Ecto neural progenitor cell (in vitro differentiated cells): ENCODE measurements around the gene DCAF8.

ENCODE experiments used
- DNase-seq: peaks from one replicate; pipeline ENCODE4 v3.0.0-alpha.2; 2018; ENCODE audit warnings: low spot score

DCAF8 gene

DNA sequence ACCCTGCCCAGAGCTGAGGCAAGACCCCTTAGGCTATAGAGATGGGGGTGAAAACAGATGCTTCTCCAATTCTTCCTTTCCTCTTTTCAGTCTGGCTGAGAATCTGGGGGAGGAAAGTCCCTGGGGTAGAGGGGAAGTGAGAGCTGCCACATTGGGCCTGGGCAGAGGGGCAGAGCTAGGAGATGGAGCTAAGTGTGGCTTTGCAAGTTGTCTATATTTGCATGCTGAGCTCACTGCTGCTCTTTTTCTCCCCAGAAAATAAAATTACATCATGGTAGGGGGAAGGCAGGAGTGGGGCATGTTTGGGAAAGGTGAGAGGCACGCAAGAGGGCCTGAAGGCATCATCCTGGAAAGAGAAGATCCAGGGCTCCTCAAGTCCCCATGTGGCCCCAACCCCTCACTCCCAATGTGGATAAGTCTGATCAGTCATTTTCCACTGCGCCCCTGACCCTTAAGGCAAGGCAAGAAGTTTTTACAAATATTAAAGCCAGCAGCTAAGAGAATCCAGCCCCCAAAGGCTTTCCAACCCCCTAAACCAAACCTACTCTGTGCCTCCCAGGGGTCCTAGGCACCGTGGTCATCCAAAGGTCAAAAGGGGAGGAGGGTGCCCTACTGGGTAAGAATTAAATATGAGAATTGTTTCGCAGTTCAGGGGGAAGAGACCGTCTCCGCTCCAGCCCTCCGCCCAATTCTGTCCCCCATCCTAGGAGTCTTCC is 57.7 kb downstream of the DCAF8 start:
- DNase-seq = no peak

DNA sequence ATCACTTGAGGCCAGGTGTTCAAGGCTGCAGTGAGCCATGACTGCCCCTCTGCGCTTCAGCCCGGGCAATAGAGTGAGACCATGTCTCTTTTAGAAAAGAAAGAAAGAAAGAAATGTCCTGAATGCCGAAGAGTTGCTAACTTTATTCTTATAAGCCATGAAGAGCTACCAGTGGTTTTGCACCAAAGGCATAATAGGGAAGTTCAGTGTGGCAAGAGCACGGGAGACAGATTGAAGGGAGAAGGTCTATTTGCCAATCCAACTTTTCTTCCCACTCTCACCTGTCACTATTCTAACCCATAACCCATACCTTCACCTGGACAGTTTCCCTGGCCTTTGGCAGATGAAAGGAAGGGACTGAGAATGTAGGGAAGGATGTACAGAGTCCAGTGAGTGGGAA is 61.6 kb downstream of the DCAF8 start:
- no peak for DNase-seq

DNA sequence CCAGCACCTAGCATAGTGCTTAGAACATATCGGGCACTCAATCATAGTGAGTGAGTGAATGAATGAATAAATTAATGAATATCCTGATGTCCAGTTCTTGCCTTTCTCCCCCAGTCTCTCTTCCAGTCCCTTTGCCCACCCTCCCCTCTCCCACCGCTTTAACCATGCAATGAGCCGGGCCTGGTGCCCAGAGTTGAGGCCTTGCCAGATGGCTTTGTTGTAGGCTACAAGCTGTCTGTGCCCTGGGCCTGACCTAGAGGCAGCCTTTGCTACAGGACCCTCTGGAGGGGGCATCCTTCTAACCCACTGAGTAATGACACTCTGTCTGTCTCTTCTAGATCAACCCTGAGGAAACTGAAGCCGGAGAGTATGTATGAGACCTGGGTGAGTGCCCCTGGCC is 65.1 kb downstream of the DCAF8 start:
- DNase-seq = no peak

DNA sequence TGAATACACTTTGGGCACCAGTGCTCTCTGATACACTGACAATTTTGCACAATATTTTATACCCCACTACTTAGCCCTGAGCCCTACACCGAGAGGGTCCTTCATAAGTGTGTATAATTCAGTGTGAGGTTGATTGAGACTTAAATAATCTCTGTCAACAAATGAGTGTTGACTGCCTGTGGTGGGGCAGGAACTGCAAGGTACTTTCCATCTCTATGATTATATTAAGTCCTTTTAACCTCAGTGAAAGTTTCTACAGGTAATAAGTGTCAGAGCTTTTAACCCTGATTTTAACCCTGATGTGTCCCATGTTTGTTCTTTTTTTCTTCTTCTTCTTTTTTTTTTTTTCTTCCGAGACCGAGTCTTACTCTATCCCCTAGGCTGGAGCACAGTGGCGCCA is 66.2 kb downstream of the DCAF8 start:
- no peak for DNase-seq

DNA sequence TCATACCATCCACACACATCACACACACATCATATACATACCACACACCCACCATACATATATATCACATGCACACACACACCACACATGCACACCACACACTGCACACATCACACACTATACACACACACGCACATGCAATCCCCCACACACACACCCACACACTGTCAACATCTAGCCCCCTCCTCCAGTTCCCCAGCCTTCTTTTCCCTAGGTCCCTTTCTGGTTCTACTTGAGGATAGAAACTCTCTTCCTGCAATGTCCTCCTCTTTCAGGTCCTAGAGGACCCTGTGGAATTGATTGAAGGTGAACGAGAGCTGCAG is 67.7 kb downstream of the DCAF8 start:
- no peak for DNase-seq

DNA sequence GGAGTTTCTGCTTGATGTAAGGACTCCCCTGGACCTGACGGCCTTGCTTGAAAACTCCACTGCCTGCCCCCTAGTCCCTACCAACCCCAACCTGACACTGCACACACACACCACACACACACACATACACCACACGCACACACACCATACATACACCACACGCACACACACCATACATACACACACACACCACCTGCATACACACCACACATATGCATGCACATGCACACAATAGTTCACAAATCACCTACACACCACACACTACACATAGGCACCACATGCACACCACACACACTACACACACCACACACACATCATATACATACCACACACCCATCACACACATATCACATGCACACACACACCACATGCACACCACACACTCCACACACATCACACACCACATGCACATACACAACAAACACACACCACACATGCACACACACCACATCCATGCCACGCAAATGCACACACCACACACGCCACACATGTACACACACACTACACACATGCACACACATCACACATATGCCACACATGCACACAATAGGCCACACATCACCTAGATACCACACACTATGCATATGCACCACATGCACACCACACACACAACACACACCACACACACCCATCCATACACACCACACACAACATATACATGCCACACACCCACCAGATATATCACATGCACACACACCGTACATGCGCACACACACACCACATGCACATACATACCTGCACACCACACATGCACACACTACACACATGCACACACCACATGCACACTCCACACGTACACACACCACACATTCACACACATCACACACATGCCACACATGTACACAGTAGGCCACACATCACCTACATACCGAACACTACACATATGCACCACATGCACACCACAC is 68.3 kb downstream of the DCAF8 start:
- DNase-seq = no peak

DNA sequence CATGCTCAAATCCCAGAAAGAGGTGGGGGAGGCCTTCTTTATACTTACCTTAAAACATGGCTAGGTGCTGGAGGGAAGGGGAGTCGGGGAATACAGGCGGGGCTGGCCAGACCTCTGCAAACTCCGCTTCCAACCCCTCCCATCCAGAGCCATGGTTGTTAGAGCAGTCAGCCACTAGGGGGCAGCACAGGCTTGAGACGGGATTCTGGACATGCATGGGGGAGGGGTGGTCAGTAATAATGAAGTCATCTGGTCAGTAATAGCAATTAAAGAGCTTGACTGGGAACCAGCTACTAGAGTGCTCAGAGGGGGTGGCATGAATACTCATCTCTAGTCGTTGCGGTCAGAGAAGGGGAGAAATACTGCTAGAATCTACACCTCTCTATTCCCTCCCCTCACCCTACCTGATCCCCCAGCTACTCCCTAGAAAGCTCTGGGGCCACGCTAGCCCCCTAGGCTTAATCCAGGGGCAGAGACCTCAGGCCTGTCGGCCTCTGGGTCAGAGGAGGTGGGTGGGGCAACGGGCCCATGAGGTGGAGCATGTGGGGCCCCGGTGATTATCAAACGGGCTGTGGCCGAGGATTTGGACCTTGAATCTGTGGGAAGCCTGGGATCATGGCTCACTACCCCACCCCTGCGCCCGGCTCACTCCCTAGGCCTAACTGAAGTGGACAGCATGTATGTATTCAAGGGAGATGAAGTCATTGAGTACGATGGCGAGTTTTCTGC is 69.1 kb downstream of the DCAF8 start:
- peak; percentile 93 for DNase-seq

DNA sequence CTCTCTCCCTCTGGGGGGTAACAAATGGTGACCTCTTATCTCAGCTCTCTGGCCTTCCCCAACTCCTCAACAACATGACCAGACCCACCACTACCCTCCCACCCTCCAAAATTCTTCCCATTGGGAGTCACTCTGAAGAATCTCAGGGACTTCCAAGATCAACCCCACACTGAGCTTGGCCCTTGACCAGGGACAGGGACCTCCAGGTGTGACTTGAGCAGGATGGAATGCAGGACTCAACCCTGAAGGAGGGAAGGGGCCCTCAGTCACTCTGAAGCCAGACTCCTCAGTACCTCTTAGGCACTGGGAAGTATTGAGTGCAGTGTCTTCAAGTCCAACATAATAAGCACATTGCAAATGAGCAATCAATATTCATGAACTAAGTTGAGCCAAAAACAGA is 70.1 kb downstream of the DCAF8 start:
- no peak for DNase-seq

DNA sequence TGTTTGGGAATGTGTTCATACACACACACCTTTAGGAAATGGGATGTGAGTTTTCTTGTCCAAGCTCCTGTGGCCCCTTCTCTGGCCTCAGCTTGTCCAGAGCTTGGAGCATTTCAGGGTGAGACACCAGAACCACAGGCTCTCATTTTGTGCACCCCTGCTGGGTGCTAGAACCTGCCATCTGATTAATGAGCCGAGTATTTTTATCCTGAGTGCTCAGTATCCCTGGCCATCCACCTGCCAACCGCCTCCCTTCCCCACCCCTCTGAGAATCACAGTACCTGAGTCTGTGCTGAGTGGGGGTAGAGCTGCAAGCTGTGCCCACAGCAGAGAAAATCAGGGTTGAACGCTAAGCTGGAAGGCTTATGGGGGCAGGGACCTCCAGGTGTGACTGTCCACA is 70.6 kb downstream of the DCAF8 start:
- no peak for DNase-seq

DNA sequence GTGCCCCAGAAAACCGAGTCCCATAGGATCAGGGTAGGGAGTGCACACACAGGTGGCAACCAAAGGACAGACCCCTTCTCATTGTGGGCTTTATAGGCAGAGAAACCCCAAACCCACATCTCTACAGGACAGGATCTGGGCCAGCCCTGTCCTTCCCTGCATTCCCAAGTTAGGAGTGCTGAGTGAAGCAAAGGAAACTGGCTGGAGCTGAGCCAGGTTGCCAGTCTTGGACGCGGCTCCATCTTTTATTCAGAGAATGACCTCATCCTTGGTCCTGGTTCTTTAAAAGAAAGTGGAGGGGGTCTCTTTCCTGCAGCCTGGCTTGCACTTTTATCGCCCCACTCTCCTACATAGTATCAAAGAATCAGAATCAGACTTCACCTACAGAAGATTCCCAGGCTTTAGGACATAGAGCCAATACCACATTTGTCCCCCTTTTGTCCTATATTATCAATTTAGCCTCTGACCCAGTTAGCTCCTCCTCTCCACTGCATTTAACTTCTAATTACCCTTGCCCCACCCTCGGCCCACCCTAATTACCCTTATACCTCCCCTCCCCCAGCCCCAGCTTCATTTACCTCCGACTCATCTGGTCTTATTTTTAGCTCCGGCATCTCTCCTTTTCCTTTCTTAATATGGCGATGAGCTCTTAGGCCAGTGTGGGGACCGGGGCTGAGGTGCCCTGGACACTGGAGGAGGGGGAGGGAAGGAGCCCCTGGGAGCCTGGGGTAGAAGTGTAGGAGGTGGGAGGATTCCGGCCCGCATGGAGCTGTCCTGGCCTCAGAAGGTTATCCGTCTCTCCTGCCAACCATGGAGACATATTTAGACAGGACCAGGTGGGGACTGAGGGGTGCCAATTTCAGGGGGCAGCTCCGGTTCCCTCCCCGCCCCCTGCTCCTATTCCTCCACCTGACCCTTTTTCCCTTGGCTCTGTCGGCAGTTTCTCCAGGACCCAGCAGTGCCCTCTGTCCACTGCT is 72.4 kb downstream of the DCAF8 start, which contains the start of gene CASQ1:
Gene CASQ1, plus strand, starts transcription at position 927 of the 977 bp plus-strand sequence. CDS start 177 bp downstream, outside the sequence.
- no peak for DNase-seq

DNA sequence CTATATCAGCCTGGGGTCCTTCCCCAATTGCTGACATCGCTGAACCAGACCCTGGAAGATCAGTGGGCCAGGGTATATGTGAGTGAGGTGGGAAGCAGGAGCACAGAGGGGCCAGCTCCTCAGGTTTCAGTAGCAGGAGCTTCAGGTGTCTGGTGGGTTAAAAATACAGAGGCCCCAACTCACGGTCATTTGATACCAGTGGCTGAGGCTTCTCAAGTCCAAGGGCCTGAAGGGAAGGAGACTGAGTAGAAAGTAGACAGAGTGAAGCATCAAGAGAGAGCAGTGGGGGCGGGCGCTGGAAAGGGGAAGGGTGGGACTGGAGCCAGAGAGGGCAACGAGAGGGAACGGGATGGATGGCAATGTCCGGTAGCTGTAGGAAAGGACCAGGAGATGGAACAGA is 74.0 kb downstream of the DCAF8 start:
- DNase-seq = no peak

DNA sequence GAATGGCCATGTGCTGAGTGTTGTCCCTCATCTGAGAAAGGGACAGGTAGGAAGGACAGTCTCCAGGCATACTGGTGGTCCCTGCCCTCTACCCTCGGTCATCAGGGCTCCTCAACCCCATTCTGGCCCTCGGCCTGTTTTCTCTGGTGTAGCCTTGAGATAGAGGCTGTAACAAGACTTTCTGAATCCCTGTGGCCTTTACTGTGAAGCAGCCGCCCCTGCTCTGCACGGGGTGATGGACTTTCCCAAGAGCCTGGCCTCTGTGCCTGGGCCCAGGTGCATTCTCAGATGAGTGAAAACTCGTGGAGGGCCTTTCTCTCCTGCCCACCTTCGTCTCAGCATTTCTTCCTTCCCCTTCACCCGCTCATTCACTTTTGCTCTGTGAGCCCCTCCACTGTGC is 74.9 kb downstream of the DCAF8 start:
- DNase-seq = no peak

DNA sequence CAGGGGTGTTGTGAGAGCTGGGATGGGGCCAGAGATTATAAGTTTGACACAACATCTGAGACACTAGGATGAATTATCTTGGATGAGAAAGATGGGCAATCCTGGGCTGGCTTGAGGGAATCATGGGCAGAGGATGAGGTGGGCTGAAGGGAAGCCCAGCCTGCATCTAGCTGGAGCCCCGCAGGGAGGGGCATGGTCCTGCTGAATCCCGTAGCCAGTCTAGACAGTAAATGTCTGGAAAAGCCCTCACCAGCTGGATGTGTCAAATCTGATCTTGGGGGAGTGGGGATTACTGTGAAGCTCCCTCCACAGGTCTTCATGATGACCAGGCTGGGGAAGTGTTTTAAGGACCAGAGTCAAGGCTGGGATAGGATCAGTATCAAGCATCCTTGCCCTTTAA is 75.6 kb downstream of the DCAF8 start:
- DNase-seq = no peak

DNA sequence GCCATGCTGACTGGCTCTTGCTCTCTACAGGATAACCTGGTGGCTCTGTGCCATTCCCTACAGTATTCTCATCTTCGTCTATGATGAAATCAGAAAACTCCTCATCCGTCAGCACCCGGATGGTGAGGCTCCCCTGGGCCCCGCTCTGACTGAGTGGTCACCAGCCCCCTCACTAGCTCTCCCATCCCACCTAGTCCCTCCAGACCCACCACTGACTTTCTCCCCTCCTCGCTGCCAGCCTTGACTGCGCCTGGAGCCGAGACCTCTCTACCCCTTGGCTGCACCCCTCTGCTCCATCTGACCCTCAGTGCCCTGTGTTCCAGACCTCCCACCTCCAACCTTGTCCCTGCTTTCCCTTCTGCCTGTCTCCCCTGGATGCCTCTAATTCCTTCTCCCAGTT is 76.1 kb downstream of the DCAF8 start:
- no peak for DNase-seq

DNA sequence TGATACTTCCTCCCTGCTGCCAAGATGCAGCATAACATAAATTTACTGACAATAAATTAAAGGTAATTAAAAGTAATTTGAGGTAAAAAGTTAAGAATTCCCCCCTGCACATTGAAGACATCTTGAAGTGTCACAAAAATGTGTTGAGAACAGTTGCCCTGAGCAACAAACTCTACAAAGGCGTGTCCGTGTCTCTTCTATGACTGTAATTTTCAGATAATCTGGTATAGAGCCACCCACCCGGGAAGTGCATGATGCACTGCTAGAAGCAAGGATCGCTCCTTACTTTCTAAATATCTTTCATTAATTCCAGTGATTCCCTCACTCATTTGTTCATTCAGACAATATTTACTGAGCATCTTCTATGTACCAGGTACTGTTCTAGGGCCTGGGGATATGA is 83.0 kb downstream of the DCAF8 start:
- no peak for DNase-seq

DNA sequence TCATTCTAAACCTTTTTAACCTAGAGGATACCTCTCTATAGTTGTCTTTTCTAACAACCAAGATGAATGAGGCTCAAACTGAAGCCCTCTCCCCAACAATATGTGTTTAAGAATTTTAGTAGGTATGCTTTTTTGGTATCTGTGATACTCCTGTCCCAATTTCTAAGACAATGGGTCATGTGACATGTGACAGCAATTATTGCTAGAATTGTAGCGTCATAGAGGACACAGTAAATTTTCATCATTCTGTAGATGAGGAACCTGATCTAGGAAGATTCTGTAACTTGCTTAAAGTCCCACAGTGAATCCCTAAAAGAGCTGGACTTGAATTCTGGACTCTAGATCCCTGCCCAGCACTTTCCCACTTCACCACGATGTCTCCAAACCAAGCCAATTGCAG is 83.6 kb downstream of the DCAF8 start:
- DNase-seq = no peak

DNA sequence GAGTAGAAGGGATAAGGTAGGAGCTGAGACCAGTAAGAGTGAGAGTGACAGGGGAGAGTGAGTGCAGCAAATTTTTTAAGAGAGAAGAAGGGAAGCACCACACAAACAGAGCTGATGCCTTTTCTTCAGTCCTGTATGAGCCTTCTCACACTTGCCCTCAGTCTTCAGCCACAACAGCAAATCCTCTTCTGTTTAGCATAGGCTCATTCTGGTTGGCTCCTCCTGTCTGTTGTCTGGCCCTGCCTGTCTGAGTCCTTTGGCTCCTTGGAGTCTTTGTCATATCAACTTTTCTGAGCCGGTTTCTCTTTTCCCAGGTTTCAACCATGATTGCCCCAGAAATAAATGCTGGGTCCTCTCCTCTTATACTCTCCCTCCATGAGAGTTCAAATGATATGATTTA is 84.7 kb downstream of the DCAF8 start:
- DNase-seq = no peak

DNA sequence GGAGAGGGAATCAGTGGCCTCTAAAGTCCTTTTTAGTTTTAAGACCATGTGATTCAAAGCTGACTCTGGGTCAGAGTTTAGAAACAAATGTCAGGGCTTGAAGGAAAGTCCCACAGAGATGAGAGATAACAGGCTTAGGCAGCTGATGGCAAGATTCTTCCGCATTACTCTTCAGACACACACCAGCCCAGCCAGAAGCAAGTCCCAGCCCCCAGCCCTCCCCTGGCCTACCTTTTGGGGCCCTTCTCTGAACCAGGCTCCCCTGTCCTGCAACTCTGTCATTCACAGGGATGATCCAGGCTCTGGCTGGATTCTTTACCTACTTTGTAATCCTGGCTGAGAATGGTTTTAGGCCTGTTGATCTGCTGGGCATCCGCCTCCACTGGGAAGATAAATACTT is 85.1 kb downstream of the DCAF8 start:
- no peak for DNase-seq

DNA sequence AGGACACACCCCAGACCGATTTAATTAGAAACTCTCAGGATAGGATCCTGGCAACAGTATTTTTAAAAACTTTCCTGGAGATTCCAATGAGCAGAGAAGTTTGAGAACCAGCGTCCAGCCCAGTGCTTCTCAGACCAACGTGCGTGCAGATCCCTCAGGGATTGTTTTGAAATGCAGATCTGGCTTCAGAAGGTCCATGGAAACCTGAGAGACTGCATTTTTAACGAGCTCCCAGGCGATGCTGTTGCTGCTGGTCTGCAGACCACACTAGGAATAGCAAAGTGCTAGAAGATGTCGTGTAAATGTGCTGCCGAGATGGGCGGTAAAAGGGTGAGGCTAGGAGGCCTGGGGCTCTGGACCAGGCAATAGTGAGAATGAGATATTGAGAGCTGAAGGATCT is 90.4 kb downstream of the DCAF8 start:
- no peak for DNase-seq

DNA sequence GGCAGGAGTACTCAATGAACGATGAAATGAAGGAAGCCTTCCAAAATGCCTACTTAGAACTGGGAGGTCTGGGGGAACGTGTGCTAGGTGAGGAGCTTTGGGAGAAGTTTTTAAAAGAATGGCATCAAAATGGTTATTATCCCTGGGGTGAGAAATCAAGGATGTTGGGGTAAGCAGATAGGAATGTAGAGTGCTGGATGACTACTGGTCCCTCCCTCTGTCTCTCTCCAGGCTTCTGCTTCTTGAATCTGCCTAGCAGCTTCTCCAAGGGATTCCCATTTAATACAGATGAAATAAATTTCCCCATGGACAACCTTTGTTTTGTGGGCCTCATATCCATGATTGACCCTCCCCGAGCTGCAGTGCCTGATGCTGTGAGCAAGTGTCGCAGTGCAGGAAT is 91.0 kb downstream of the DCAF8 start:
- no peak for DNase-seq

DNA sequence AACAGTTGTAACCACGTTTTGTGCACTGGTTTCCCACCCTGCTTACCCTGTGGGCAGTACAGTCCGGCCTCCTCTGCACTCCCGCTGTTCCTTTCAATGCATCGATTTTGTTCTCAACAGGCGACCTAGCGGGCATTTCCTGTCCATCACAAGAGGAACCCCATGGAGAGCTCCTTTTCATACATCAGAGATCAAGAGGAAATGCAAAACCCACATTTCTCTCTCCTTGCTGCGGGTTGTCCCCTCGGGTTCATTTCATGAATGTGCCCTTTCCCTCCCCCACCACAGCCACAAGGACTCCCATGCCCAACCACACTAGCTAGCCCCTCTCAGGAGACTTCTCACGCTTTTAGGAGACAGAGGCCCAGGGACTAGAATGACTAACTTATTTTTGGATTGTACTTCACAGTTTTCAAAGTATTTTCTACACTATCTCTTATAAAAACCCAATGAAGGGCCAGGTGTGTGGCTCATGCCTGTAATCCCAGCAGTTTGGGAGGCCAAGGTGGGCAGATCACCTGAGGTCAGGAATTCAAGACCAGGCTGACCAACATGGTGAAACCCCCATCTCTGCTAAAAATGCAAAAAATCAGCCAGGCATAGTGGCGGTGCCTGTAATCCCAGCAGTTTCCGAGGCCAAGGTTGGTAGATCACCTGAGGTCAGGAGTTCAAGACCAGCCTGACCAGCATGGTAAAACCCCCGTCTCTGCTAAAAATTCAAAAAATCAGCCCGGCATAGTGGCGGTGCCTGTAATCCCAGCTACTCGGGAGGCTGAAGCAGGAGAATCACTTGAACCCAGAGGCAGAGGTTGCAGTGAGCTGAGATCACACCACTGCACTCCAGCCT is 92.6 kb downstream of the DCAF8 start:
- DNase-seq = peak; percentile 71
